ENCODE measurements around the gene INPP5D.

DNA sequence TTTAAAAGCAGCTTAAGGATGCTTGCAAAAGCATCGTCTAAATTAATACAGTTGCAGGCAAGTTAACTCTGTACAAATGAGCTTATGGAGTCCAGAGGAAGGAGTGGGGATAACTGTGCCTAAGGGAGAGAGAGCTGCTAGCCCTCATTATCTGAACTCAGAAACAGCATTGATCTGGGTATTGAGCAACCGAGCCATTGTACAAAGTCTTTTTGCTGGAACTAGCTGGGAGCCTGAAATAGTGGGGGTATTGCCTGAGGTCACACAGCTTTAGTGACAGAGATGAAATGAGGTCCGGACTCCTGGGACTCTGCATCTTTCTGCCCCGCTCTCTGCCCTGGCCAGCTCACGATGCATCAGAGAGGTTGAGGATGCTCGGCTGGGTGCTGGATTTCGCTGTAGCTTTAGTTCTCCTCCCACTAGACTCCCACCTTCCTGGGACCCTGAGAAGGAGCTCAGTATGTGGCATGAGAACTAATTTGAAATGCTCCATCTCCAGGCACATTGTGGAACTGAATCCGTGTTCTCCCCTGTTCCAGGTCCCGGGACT is 123.8 kb downstream of the INPP5D start:
- TF ChIP-seq, protein P1, sequence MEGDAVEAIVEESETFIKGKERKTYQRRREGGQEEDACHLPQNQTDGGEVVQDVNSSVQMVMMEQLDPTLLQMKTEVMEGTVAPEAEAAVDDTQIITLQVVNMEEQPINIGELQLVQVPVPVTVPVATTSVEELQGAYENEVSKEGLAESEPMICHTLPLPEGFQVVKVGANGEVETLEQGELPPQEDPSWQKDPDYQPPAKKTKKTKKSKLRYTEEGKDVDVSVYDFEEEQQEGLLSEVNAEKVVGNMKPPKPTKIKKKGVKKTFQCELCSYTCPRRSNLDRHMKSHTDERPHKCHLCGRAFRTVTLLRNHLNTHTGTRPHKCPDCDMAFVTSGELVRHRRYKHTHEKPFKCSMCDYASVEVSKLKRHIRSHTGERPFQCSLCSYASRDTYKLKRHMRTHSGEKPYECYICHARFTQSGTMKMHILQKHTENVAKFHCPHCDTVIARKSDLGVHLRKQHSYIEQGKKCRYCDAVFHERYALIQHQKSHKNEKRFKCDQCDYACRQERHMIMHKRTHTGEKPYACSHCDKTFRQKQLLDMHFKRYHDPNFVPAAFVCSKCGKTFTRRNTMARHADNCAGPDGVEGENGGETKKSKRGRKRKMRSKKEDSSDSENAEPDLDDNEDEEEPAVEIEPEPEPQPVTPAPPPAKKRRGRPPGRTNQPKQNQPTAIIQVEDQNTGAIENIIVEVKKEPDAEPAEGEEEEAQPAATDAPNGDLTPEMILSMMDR (IDR thresholded peaks at IDR 0.05; ENCODE audit: borderline replicate concordance, extremely low read depth, low read length, poor library complexity, severe bottlenecking): no peak
- TF ChIP-seq EZH2 (IDR thresholded peaks at IDR 0.05; ENCODE audit: borderline replicate concordance, low read depth, low read length, severe bottlenecking): no peak
